ENCODE results near the gene ZCCHC24.

The ZCCHC24 gene

DNA sequence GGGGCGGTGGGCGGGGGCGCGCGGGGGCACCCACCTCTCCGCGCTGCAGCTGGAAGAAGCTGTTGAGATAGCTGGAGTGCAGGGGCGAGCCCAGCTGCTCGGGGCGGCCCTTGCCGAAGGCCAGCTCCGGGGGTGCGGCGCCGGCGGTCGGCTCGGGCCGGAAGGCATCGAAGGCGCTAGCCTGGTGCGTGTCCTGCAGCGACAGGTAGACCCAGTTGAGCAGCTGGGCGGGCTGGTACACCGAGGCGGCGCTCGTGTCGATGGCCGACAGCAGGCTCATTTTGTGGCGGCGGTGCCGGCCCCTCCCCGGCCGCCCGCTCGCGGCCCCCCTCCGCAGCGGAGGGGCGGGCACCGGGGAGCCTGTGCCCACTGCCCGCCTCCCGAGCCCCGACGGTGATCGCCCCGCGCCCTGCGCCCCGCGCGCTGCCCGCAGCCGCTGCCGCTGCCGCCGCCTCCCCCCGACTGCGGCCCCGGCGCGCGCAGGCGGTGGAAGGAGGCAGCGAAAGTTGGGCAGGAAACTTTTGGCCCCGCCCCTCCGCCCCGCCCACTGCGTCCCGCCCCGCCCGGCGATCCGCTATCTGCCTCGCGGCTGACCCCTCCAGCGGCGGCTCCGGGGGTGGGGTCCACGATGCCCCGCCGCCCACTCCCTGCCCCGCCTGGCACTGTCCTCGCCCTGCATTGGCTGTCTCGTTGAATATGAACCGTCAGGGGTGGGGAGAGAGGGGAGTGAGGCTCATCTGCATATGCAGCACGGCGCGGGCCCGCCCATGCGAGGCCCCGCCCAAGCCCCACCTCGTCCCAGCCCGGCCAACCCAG is at the start of gene ZCCHC24:
Gene ZCCHC24 (minus strand): TSS at position 464 of the 816 bp plus-strand sequence. CDS start 184 bp downstream, at position 280.
- DNase-seq, result peak; percentile 99

DNA sequence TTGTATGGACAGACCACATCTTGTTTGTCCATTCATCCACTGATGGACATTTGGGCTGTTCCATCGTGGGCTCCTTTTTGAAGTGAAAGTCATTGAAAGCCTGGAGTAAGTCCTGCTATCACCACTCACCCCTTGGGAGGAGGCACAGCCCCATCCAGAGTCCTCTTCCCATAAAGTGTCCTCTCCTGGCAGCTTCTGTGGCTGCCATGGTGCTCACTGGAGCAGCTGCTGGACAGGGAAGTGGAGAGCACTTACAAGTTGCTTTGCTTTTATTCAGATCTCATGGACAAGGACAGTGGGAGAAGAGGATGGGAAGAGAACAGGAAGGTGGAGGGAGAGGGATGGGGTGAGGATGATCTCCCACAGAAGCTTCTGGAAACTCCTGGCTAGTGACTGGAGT is 48.4 kb upstream of the ZCCHC24 start:
- DNase-seq, result no peak

DNA sequence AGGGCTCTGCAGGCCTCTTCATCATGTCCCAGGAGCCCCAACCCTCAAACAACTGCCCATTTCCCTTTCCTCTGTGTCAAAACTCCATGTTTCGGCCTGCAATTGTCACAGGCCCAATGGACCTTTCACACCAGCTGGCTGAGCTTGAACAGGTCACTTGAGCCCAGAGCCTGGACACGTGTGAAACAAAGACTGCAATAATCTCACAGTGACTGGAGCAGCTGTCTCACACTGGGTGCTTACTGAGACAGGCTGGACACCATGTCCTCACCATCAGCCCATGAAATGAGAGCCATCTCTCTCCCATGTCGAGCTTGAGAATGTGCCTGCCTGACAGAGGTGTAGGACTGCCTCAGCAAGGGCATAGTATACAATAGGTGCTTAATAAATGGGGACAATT is 47.4 kb upstream of the ZCCHC24 start:
- DNase-seq, result no peak

DNA sequence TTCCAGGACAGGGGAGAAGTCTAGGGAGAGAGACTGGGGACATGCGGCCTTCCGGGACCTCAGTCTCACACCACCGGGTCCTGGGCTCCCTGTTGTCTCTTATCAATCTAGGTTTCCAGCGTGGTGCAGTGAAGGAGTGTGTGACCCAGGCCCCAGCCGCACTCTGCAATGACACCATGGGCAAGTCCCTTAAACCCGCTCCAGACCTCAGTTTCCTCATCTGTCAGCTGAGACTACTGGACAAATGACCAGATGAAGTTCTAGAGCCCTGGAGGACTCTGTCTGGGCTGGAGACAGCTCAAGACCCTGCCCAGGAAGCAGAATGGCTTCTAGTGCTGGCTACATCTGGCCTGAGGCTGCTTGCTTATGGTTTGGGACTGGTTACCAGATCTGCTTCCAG is 46.8 kb upstream of the ZCCHC24 start:
- DNase-seq, result no peak

DNA sequence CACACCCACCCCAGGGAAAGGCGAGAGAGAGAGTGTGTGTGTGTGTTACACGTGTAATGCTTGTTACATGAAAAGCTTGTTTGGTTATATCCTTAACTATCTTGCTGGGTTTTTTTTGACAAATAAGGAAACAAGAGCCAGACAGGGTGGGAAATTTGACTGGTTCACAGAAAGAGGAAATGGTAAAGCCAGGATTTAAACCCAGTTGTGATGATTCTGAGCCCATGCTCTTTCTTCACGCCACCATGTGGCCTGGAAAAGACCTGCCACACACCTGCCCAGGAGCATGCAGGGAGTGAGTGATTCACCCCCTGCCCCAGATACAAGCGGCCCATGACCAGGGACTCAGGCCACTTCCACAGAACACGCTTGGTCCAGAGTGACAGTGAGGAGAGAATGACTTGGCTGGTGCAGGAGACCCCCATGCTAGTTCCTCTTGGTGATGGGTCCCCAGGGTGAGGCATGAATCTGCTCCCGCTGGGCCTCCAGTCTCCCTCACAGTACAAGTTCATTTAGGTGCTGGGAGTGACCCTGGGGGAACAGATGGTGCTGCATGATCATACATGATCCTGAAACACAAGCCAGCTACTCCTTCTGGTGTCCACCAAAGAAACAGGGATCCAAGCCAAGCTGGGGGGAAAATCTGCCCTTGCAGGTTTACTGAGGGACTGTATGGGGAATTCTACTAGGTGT is 45.9 kb upstream of the ZCCHC24 start:
- DNase-seq, result no peak

DNA sequence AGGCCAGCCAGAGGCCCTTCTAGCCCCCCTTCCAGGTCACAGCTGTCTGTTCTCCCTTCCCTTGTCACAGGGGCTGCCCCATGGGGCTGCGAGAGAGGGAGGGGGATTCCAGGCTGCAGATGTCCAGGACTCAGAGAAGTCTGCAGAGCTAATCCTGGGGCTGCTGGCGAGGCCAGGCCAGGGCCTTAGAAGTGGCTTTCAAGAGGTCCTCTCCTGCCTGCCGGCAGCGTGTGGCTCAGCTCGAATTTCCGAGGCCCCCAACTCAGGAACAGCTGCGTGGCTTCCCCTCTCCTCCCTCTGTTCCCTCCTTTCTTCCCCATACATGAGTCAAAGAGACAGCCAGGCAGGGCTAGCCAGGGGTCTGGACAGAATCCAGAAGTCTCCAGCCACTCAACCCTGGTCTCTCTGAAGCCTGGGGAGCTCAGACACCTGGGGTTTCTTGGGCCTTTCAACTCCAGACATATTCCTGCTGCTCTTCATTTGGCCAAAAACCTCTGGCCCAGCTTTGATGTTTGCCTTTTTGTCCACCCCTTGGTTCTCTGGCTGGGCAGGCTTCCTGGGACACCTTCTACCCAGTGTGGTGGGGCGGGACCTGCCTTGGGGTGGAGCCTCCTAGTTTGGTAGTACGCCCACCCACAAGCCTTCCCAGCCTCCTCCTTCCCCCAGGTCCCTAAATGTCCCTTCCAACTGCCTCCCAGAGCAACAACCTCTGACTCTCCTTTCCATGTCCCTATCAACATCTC is 45.1 kb upstream of the ZCCHC24 start:
- no peak for DNase-seq

DNA sequence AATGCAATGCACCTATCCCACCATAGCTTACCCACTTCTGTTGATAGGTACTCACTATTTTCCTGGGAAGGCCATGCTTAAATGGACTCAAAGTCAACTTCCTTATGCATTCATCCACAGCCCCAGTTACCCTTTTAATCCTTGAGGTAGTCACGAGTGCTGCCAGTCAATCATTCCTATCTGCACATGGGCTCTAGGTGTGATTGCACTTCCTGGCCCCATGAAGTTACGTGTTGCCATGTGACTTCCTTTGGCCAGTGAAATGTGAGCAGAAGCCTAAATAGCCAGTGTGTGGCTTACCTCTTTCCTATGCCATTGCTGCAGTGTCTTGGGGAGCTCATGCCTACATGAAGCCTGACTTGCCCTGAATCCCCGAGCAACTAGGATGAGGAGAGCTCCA is 43.4 kb upstream of the ZCCHC24 start:
- DNase-seq, result no peak

DNA sequence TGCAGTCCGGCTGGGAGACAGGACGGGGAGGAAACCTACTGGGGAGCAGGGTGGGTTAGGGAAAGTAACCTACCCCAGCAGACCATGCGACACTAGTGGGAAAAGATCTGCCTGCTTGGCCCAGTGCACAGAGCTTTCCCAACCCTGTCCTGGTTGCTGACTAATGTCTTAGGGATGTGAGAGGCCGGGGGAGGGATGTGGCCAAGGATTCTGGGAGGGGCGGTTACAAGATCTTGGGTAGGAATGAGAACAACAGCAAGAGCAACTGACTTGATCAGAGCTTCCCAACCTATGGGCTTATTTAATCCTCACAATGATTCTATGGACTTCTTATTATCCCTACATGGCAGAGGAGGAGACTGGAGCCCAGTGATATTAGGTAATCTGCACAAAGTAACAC is 42.9 kb upstream of the ZCCHC24 start:
- DNase-seq, result peak; percentile 94

DNA sequence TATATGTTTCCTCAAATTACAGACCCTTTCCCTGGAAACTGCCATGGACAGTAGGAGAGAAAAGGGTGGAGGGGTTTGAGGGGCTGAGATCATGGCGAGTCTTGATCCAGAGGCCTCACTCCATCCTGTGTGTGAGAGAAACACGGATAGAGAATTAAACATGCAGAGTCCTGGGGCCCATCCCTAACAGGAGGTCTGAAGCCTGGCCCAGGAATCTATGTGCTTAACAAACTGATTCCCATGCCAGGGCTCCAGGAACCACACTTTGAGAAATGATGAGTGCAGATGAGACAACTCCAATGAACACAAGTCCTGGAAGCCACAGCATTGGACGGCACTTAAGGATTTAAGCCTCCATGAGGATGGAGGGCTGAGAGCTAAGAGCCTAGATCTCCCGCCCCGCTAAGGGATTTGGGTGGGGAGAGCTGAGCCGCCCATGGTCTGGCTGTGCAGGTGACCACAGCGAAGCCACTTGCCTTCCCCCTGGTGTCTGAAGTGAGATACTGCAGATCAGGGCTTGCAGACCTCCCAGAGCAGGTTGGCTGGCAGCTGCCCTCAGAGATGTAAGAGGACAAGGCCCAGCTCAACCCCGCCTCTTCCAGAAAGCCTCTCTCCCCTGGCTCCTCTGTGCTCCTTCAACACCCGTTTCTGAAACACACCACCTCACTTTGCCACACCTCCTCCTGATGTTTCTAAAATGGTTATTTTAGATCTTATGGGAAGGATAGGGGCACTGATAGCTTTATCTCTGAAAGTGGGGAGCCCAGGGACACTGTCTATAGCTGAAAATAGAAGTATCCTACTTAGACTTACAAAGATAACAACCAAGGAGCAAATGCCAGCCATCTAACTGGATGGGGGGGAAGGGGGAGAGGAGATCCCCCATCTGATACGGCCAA is 42.1 kb upstream of the ZCCHC24 start:
- DNase-seq, result peak; percentile 79

DNA sequence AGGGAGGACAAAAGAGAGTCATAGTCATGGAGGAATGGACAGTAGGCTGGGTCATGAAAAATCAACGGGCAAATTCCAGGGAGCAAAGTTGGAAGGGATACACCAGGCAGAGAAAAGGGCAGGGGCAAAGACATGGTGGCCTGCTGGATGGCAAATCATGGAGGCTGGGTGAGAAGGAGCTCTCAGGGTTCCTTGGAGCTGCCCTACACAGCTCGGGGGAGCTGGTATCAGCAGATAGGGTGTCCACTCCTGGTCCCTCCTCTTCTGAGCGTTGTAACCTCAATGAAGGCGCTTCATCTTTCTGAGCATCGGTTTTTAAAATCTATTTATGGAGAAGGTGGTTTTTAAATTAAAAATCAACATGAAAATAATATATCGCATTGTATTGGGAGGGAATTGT is 39.1 kb upstream of the ZCCHC24 start:
- no peak for DNase-seq

DNA sequence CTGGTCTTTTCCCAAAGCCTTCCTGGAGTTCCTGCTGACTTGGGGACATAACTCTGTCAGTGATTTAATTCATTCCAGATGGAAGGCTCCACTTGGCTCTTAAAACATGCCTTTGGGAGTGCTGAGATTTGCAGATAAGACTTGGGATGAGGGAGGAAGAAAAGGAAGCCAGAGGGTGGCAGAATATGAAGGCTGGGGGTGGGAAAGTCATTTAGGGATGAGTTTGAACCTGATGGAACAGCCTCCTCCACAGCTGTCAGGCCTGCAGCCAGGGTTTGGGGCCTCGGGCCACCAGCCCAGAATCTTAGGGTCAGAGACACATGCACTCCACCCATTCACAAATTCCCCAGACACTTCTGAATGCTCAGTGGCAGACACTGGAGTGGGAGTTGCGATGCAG is 38.5 kb upstream of the ZCCHC24 start:
- DNase-seq, result peak; percentile 88

DNA sequence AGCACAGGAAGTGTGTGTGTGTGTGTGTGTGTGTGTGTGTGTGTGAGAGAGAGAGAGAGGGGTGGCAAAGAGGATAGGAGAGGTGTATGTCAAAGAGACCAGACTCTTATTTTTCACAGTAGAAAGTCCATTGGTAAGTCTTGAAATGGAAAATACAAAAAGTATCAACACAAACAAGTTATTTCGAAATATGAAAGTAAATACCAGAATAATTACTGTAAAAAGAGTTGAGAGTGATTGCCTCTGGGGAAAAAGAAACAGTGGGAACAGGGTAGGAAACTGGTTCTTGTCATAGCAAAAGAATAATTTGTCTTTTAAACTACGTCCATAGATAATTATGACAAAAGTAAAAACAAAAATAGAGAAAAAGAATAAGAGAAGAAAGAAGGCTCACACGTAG is 37.9 kb upstream of the ZCCHC24 start:
- no peak for DNase-seq

DNA sequence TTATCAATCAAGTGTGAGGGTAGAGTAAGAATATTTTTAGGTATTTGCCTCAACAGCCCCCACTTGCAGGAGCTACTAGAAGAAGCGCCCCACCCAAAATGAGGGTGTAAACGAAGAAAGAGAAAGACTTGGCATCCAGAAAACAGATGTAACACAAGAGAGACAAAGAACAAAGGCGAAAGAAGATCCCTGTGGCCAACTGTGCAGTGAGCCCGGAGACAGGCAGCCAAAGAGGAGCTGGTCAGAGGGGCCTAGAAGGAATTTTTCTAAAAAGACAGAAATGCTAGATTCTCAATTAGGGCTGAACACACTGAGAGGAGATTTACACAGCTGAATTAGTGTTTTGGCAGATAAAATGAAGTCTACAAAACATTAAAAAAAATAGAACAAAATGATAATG is 37.3 kb upstream of the ZCCHC24 start:
- DNase-seq, result no peak

DNA sequence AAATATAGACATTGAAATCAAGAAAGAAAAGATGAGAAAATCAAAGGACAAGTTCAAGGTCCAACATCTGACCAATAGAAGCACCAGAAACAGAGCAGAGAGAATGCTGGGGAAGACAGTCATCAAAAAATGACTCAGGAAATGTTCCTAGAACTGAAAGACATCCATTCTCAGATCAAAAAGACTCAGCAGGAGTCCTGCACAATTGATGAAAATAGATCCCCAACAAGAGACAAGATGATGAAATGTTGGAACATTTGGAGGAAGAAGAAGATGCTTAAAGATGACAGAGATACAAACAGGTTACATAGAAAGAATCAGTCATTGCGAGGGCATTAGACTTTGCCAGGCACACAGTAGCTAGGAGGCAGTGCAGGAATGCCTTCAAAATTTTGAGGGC is 36.9 kb upstream of the ZCCHC24 start:
- no peak for DNase-seq

DNA sequence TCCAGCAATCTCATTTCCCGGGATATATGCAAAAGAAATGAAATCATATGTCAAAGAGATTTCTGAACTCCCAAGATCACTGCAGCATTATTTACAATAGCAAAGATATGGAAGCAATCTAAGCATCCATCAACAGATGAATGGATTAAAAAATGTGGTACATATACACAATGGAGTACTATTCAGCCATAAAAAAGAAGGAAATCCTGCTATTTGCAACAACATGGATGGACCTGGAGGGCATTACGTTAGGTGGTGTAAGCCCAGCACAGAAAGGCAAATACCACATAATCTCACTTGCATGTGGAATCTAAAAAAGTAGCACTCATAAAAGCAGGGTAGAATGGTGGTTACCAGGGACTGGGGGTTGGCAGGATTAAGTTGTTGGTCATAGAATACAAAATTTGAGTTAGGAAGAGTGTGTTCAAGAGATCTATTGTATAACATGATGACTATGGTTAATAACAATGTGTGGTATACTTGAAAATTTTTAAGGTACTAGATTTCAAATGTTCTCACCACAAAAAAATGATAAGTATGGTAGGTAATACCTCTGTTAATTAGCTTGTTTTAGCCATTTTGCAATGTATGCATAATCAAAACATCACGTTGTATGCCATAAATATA is 34.0 kb upstream of the ZCCHC24 start:
- no peak for DNase-seq

DNA sequence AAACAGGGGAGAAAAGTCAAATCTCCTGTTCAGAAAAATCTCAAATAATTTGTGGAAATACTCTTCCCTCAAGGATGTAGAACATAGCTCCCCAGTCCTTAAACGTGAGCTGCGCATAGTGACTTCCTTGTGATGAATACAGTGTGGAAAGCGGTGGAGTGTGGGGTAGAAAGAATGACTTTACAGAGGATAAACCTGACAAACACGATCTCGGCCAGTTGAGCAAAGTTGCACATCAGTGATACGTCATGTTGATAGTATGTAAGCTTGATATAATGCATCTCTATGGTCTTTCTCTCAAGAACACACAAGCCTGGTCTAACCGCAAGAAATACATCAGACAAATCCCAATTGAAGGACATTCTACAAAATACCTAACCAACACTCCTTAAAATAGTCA is 32.0 kb upstream of the ZCCHC24 start:
- DNase-seq, result no peak

DNA sequence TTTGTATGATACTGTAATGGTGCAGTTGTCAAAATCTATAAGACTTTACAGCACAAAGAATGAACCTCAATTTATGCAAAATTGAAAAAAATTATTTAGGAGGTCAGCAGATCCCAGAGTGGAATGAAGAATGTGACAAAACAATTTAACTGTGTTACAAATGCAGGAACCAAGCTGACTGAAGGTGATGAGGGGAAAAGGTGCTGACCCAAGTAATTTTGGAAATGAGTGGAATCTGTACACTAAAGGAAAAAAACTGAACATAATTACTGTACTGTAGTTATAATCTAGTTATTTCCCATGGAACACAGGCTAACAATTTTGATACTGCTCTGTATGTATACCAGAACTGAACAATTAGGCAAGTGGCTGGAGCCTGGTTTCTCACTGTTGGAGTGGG is 31.2 kb upstream of the ZCCHC24 start:
- no peak for DNase-seq

DNA sequence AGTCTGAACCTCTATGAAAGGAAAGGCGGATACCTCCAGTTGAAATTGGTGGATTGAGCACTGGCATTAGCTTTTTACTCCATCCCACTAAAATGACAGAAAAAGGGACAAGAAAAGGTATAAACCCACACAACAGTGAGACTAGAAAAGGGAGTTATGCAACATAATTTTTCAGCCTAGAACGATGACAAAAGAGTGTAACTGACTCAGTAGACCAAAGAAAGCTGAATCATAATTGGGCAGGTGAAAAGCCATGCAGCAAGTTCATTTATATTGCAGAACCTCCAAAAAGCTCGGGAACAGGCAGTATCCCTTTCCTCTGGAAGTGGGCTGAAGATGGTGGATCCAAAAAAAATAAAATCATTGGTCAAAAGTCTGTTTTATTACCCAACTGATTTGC is 30.5 kb upstream of the ZCCHC24 start:
- DNase-seq, result no peak

DNA sequence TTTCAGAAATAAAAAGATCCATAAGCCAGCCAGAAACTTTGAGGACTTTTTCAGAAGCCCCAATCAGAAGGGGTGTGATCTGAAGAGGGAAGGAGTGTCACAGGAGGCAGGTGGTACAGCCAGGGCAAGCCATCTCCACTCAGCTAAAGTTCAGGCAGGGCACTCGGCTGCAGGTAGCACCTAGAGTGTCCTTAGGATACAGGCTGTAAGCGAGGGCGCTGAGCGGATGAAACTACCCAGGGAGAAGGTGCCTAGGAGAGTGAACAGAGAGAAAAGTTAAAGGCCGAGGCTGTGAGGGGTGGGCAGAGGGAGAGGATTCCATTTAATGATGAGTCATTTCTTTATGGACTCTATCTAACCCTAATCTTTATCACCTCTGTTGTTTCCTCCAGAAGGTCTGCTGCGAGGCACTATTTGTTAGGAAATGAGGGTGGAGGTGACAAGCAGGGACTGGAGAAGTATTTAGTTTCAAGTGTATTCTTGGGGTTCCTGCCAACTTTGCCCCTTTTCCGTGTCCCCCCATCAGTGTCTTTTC is 29.8 kb upstream of the ZCCHC24 start:
- DNase-seq, result no peak

DNA sequence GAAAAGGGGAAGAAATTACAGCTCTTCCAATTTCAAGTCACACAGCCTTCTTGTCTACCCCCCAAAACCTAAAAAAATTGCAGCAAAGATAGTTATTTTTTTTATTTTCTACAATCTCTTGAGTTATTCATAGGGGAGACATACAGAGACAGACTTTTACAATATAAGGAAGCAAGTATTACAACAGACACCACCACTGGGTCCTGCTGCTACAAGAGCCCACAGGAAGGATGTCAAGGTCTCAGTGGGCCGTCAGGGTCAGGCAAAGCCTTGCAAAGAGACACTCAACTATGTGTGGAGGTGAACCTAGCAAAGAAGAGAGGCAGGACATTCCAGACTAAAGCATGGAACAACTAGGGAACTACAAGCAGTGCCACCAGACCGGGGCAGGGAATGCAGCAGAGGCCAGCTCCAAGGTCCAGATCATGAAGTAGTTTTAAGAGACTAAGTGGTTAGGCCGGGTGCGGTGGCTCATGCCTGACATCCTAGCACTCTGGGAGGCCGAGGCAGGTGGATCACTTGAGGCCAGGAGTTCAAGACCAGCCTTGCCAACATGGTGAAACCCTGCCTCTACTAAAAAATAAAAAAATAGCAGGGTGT is 28.2 kb upstream of the ZCCHC24 start:
- DNase-seq, result no peak

DNA sequence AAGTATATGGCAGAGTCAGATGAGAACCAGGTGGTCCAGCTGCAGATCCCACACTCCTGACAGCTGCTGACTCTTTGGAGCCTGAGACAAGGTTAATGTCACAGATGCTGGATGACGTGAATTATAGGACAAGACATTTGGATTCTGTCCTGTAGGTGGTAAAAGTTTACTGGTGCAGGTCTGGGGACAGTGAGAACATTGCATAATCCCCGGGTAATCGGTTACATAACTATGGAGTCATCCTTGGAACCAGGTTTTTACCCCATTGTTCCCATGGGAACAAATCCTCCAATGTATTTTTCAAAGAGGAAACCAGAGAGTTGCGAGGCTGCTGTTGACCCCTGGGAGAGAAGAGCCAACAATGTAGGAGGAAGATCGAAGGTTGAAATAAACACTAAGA is 27.5 kb upstream of the ZCCHC24 start:
- no peak for DNase-seq

DNA sequence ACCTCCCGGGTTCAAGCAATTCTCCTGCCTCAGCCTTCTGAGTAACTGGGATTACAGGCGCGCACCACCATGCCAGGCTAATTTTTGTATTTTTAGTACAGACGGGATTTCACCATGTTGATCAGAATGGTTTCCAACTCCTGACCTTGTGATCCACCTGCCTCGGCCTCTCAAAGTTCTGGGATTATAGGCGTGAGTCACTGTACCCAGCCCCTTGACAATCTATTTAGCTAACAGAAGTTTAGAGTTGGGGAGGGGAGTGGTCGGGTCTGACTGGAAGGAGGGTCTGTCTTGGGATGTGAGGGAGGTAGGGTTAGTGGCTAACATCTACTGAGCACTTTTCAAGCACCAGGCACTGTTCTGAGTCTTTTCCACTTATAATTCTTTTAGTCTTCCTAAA is 27.0 kb upstream of the ZCCHC24 start:
- DNase-seq, result no peak

All from EL (cell line).